Astrocyte of the cerebellum (primary cell): ENCODE data around the gene KCP.

Experiments used
- DNase-seq: peaks from one replicate; pipeline ENCODE4 v3.0.0-alpha.2; 2011; ENCODE audit warnings: low read depth
- H3K4me3 ChIP-seq: 2 replicates; pipeline ENCODE4 v1.5.1; 2011; ENCODE audit warnings: mild to moderate bottlenecking, low read depth, low read length, moderate library complexity
- in situ Hi-C: cut with HindIII; loops from 2 replicates; pipeline ENCODE4 v1.10.0; 2017; ENCODE audit warnings: low sequenced_read_pairs
- TF ChIP-seq, protein P1 (sequence below): IDR thresholded peaks from 2 replicates; pipeline ENCODE4 v1.5.1; 2012; ENCODE audit warnings: low read length, low read depth, moderate library complexity, mild to moderate bottlenecking; ENCODE audit errors: missing control alignments

The KCP gene

DNA sequence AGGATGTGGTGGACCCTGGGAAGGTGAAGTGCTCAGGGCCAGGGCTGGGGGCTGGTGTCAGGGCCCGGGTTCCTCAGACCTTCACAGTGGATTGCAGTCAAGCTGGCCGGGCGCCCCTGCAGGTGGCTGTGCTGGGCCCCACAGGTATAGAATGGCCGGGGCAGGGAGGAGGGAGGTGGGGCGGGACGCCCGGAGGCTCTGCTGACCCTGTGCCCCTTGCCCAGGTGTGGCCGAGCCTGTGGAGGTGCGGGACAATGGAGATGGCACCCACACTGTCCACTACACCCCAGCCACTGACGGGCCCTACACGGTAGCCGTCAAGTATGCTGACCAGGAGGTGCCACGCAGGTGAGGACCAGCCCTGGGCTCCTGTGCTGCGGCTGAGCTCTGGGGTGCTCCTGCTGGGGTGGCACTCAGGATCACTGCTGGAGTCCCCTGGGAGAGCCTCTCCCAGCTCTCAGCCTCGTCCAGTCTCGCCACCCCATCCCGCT lies 62.7 kb downstream of the KCP start:
- in situ Hi-C loops = no loop called here
- no peak for DNase-seq
- no peak overlapping the region for H3K4me3 ChIP-seq
- TF ChIP-seq, protein P1, sequence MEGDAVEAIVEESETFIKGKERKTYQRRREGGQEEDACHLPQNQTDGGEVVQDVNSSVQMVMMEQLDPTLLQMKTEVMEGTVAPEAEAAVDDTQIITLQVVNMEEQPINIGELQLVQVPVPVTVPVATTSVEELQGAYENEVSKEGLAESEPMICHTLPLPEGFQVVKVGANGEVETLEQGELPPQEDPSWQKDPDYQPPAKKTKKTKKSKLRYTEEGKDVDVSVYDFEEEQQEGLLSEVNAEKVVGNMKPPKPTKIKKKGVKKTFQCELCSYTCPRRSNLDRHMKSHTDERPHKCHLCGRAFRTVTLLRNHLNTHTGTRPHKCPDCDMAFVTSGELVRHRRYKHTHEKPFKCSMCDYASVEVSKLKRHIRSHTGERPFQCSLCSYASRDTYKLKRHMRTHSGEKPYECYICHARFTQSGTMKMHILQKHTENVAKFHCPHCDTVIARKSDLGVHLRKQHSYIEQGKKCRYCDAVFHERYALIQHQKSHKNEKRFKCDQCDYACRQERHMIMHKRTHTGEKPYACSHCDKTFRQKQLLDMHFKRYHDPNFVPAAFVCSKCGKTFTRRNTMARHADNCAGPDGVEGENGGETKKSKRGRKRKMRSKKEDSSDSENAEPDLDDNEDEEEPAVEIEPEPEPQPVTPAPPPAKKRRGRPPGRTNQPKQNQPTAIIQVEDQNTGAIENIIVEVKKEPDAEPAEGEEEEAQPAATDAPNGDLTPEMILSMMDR = no peak

DNA sequence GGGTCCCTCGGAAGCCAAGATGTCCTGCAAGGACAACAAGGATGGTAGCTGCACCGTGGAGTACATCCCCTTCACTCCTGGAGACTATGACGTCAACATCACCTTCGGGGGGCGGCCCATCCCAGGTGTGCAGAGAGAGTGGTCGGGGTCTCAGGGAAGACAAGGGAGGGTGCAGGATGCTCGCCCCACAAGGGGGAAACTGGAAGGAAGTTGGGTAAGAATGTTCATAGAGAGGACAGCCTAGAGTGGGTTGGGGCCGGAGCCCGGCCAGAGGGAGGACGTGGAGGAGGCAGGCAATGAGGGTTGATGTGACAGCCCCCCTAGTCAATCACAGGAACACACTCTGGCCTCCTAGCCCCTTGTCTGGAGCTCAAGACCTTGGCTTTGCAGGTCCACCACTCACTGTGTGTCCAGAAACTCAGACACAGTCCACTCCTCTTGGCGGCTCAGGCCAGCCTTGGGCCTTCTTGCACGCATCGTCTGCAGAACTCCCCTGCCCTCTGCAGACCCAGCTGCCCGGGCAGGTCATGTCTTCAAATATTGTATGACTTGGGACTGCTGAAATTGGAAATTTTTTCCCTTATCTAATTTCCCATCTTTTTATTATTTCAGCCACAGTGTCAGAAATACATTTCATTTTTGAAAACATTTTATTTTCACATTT lies 63.6 kb downstream of the KCP start:
- no peak overlapping the region for H3K4me3 ChIP-seq
- in situ Hi-C loops = no loop called here
- TF ChIP-seq, protein P1 = no peak
- no peak for DNase-seq

DNA sequence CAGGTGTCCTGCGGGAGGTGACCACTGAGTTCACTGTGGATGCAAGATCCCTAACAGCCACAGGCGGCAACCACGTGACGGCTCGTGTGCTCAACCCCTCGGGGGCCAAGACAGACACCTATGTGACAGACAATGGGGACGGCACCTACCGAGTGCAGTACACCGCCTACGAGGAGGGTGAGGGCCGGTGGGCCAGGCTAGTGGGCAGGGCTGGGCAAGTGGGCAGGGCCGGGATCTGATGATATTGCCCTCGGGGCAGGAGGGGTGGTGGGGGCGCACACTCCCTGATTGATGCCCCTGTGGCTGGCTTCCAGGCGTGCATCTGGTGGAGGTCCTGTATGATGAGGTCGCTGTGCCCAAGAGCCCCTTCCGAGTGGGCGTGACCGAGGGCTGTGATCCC lies 64.5 kb downstream of the KCP start:
- no peak for DNase-seq
- TF ChIP-seq, protein P1 = no peak
- no peak overlapping the region for H3K4me3 ChIP-seq
- in situ Hi-C loops = no loop called here

DNA sequence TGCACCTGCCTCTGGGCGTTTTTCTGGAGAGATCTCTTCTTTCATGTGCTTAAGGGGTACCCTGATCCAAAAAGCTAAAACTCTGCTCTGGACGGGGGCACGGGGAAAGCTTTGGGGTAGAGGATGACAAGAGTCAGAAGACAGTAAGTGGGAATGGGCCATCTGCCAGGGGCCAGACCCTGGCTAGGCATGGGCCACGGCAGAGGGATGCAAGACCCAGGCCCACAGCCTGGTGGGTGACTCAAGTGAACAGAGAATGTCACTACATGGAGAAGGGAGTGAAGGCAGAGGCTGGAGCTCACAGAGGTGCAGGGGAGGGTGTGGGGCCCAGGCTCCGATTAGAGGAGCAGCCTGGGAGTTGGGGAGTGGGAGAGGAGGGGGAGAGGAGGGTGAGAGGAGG lies 65.0 kb downstream of the KCP start:
- H3K4me3 ChIP-seq = no peak overlapping the region
- DNase-seq = no peak
- TF ChIP-seq, protein P1 = no peak
- in situ Hi-C loops = no loop called here

DNA sequence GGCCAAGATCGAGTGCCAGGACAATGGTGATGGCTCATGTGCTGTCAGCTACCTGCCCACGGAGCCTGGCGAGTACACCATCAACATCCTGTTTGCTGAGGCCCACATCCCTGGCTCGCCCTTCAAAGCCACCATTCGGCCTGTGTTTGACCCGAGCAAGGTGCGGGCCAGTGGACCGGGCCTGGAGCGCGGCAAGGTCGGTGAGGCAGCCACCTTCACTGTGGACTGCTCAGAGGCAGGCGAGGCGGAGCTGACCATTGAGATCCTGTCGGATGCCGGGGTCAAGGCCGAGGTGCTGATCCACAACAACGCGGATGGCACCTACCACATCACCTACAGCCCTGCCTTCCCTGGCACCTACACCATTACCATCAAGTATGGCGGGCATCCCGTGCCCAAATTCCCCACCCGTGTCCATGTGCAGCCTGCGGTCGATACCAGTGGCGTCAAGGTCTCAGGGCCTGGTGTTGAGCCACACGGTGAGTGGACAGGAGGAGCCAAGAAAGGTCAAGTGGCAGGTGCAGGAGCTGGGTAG lies 65.7 kb downstream of the KCP start:
- in situ Hi-C loops = no loop called here
- TF ChIP-seq, protein P1 = no peak
- no peak overlapping the region for H3K4me3 ChIP-seq
- no peak for DNase-seq

DNA sequence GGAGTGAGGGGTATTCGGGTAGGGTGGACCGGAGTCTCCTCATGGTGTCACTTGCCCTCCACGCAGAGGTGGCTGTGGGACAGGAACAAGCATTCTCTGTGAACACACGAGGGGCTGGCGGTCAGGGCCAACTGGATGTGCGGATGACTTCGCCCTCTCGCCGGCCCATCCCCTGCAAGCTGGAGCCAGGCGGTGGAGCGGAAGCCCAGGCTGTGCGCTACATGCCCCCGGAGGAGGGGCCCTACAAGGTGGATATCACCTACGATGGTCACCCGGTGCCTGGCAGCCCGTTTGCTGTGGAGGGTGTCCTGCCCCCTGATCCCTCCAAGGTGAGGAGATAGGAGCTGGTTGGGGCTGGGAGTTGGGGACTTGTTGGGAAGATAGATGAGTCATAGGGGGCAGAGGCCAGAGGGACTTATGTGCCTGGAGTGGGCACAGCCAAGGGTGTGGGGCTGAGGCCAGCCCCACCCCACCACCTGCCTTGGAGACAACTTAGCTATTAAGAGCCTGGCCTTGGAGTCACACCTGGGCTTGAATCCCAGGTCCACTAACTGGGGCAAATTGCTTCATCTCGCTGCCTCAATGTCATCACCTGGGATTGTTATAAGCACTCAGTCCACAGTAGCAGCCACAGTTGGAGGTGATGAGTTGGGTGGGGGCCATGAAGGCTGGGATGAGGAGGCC lies 66.4 kb downstream of the KCP start:
- TF ChIP-seq, protein P1 = no peak
- no peak for DNase-seq
- in situ Hi-C loops = no loop called here
- no peak overlapping the region for H3K4me3 ChIP-seq
